A549 (cell line): ENCODE measurements around the gene FAM53B.

Experiments
- CTCF ChIP-seq: fragments of >200 bp; sonication (Bioruptor Twin); formaldehyde crosslinking; IDR thresholded peaks from 3 replicates; pipeline ENCODE4 v1.5.1; 2016
- EP300 ChIP-seq, 2 experiments: fragments of >200 bp; sonication (Bioruptor Twin); formaldehyde crosslinking; IDR thresholded peaks; 2 replicates in 1 of 2; 3 replicates in 1 of 2; pipeline ENCODE4 v1.6.1; 2016 to 2017
- HOXA7 ChIP-seq: fragments of 250-450 bp; sonication (Bioruptor Pico); IDR thresholded peaks from 2 replicates; pipeline ENCODE4 v1.5.0; 2020; ENCODE audit warnings: mild to moderate bottlenecking, moderate library complexity
- JUN ChIP-seq, 2 experiments: fragments of >200 bp; sonication (Bioruptor Twin); formaldehyde crosslinking; IDR thresholded peaks; 2 replicates in 1 of 2; 3 replicates in 1 of 2; pipeline ENCODE4 v1.6.1; 2016 to 2017
- POLR2A ChIP-seq: IDR thresholded peaks from 2 replicates; pipeline ENCODE4 v1.6.1; 2012; ENCODE audit warnings: mild to moderate bottlenecking, low read length
- REST ChIP-seq: fragments of 200-600 bp; sonication (generic); IDR thresholded peaks from 2 replicates; pipeline ENCODE4 v1.6.1; 2016; ENCODE audit warnings: antibody characterized with exemption, mild to moderate bottlenecking, moderate library complexity
- RFX5 ChIP-seq: fragments of 450-650 bp; IDR thresholded peaks from 2 replicates; pipeline ENCODE4 v1.7.1; 2014; ENCODE audit warnings: antibody characterized with exemption, mild to moderate bottlenecking, moderate library complexity
- ZFP36 ChIP-seq: fragments of 450-650 bp; IDR thresholded peaks from 2 replicates; pipeline ENCODE4 v1.6.1; 2014; ENCODE audit warnings: borderline replicate concordance; ENCODE audit not compliant: partially characterized antibody

- TF ChIP-seq EP300 (IDR thresholded peaks at IDR 0.05) = no peak
- no peak for TF ChIP-seq REST
- TF ChIP-seq RFX5 = no peak
- TF ChIP-seq CTCF = no peak
- no peak for TF ChIP-seq POLR2A
- no peak for TF ChIP-seq HOXA7
- TF ChIP-seq ZFP36 = no peak
- TF ChIP-seq JUN (IDR thresholded peaks at IDR 0.05) = no peak
Measured at GRCh38 chr10:124681091-124681490, 63.1 kb downstream of the FAM53B start.
